ENCODE data around the gene MXI1. TPM values are rescaled to one million over a fixed set of nuclear protein-coding genes. Genes with fewer than 3 reads are reported as not detected.

MXI1 gene
- total and polyA plus RNA-seq, 2 of the 4 experiments (the other 2 are of a cell fraction) = 7.2 to 11.8 TPM

GRCh38 chr10:110274647-110275046 lies 67.2 kb downstream of the MXI1 start:
- CTCF ChIA-PET = interaction anchor here (1.1 kb wide), 2 partner anchors 11 to 20 kb away, joined by 3 read pairs; no protein-coding TSS in a partner anchor
- no peak overlapping the region for H3K56ac ChIP-seq (ENCODE audit: extremely low read depth, insufficient read depth, low read length)
- H4K8ac ChIP-seq (ENCODE audit: low read depth in 2 of 2, low read length in 2 of 2) = no peak overlapping the region
- no peak overlapping the region for H2BK5ac ChIP-seq (ENCODE audit: low read depth, low read length, poor library complexity, severe bottlenecking)
- in situ Hi-C loops (cut with MboI; ENCODE audit: low sequenced_read_pairs) = loop anchor here (5.0 kb wide), 1 partner anchor 392 kb away; no protein-coding TSS in a partner anchor
- H3K36me3 ChIP-seq (ENCODE audit: control insufficient read depth, insufficient read depth, low read length) = no peaks in the 10 kb centered on the region
- no peak overlapping the region for H3K23ac ChIP-seq (ENCODE audit: low read depth, low read length)
- intact Hi-C loops (cut with micrococcal nuclease) = no loop called here
- no peak overlapping the region for H3K27ac ChIP-seq (ENCODE audit: insufficient read depth, low read length)
- no peak overlapping the region for H2BK20ac ChIP-seq (ENCODE audit: low read depth, low read length)
- BruUV-seq (replicated peaks) = no TSS peak
- no peak overlapping the region for H4K5ac ChIP-seq (ENCODE audit: low read depth, low read length)
- H3K18ac ChIP-seq (ENCODE audit: low read depth, low read length) = no peak overlapping the region
- no peak overlapping the region for H3K9ac ChIP-seq (ENCODE audit: low read depth, low read length)
- dilution Hi-C loops (cut with HindIII; ENCODE audit: low sequenced_read_pairs, unreplicated experiment) = loop anchor here (25.0 kb wide), 1 partner anchor 137 kb away; no protein-coding TSS in a partner anchor
- 67% methylated on average over 1 of the region's 6 CpGs; no CpG with 5 or more reads in 1 of the 2 experiments for WGBS, 2 experiments (ENCODE audit: extremely low coverage in 2 of 2, insufficient read length in 1 of 2)
- H2AK9ac ChIP-seq (replicated peaks; ENCODE audit: low read depth, low read length, poor library complexity) = no peak overlapping the region
- no peaks in the 10 kb centered on the region for H3K79me1 ChIP-seq (ENCODE audit: low read depth in 1 of 2, low read length in 2 of 2)
- DNase-seq (no peak), ATAC-seq (ENCODE audit: low read depth) (no peak)
- H3K14ac ChIP-seq (replicated peaks; ENCODE audit: low read depth, low read length) = no peak overlapping the region
- H3K27me3 ChIP-seq (ENCODE audit: control insufficient read depth, insufficient read depth, low read length) = no peaks in the 10 kb centered on the region
- H2BK120ac ChIP-seq (ENCODE audit: low read depth, low read length) = no peak overlapping the region
- no peak overlapping the region for H3K4me2 ChIP-seq (ENCODE audit: low read depth, low read length)
- H4K20me1 ChIP-seq (ENCODE audit: insufficient read depth, low read length) = no peaks in the 10 kb centered on the region
- H2BK15ac ChIP-seq (ENCODE audit: low read depth, low read length) = no peak overlapping the region
- H3K4ac ChIP-seq (ENCODE audit: low read depth, low read length) = no peak overlapping the region
- POLR2A ChIA-PET (ENCODE audit: unreplicated experiment) = no interaction called here
- H2AFZ ChIP-seq (replicated peaks; ENCODE audit: low read length, poor library complexity) = no peak overlapping the region
- H3K4me1 ChIP-seq (ENCODE audit: control insufficient read depth, insufficient read depth, low read length) = peaks cover 1% of the 10 kb centered on the region
- H3K9me3 ChIP-seq (ENCODE audit: control insufficient read depth, insufficient read depth, low read length) = no peaks in the 10 kb centered on the region
- no peaks in the 10 kb centered on the region for H3K9me1 ChIP-seq (ENCODE audit: insufficient read depth, low read length)
- TF ChIP-seq FOS (IDR thresholded peaks at IDR 0.05; ENCODE audit: low read depth, low read length) = no peak
- TF ChIP-seq SMC3 (IDR thresholded peaks at IDR 0.05; ENCODE audit: low read depth, low read length) = no peak
- no peak for TF ChIP-seq RFX5 (IDR thresholded peaks at IDR 0.05; ENCODE audit: low read depth, low read length)
- TF ChIP-seq USF2 (IDR thresholded peaks at IDR 0.05; ENCODE audit: low read depth, low read length) = no peak
- no peak for TF ChIP-seq POLR2A (IDR thresholded peaks at IDR 0.05; ENCODE audit: low read depth, low read length)
- TF ChIP-seq BHLHE40 (IDR thresholded peaks at IDR 0.05; ENCODE audit: low read depth, low read length) = no peak
- no peak for TF ChIP-seq CTCF (conservative IDR thresholded peaks at IDR 0.05; ENCODE audit: low read depth, low read length)
- no peak for TF ChIP-seq ELK1 (IDR thresholded peaks at IDR 0.05; ENCODE audit: borderline replicate concordance, low read depth, low read length)
- TF ChIP-seq RCOR1 (IDR thresholded peaks at IDR 0.05; ENCODE audit: insufficient replicate concordance, low read length) = no peak
- no peak for TF ChIP-seq MAZ (IDR thresholded peaks at IDR 0.05; ENCODE audit: borderline replicate concordance, low read depth, low read length)
- TF ChIP-seq NFE2L2 (IDR thresholded peaks at IDR 0.05; ENCODE audit: low read depth, low read length) = no peak
- no peak for TF ChIP-seq MXI1 (IDR thresholded peaks at IDR 0.05; ENCODE audit: borderline replicate concordance, low read depth, low read length)
- TF ChIP-seq CEBPB (IDR thresholded peaks at IDR 0.05; ENCODE audit: low read depth, low read length) = no peak
- no peak for TF ChIP-seq MAFK (IDR thresholded peaks at IDR 0.05; ENCODE audit: low read depth, low read length)
- no peak overlapping the region for H3K4me3 ChIP-seq (ENCODE audit: insufficient read depth, low read depth, low read length)
- H4K91ac ChIP-seq (ENCODE audit: insufficient read depth, low read depth, low read length) = no peak overlapping the region
- no peak overlapping the region for H2AK5ac ChIP-seq (ENCODE audit: low read depth, low read length)
